Trophoblast cell (in vitro differentiated cells and primary cell): ENCODE measurements around the gene AQP12B.

ENCODE experiments used
- DNase-seq, 2 donors: peaks; one replicate each; pipeline ENCODE4 v3.0.0-alpha.2; 2016
- H2AFZ ChIP-seq: 2 replicates; pipeline ENCODE4 v1.6.1; 2013; ENCODE audit warnings: low read length, moderate library complexity, mild to moderate bottlenecking; ENCODE audit not compliant: insufficient read depth, poor library complexity
- H2AK5ac ChIP-seq: 2 replicates; pipeline ENCODE4 v1.6.1; 2013; ENCODE audit warnings: mild to moderate bottlenecking, low read length
- H2BK120ac ChIP-seq: 2 replicates; pipeline ENCODE4 v1.6.1; 2013; ENCODE audit warnings: low read length, mild to moderate bottlenecking, moderate library complexity; ENCODE audit not compliant: insufficient read depth, poor library complexity
- H2BK12ac ChIP-seq: 2 replicates; pipeline ENCODE4 v1.6.1; 2013; ENCODE audit warnings: mild to moderate bottlenecking, low read length, moderate library complexity
- H2BK5ac ChIP-seq: 2 replicates; pipeline ENCODE4 v1.6.1; 2013; ENCODE audit warnings: low read length, low read depth, moderate library complexity, mild to moderate bottlenecking; ENCODE audit not compliant: poor library complexity
- H3K14ac ChIP-seq: 2 replicates; pipeline ENCODE4 v1.6.1; 2013; ENCODE audit warnings: mild to moderate bottlenecking, low read length
- H3K18ac ChIP-seq: 2 replicates; pipeline ENCODE4 v1.6.1; 2013; ENCODE audit warnings: mild to moderate bottlenecking, low read length
- H3K23ac ChIP-seq: 2 replicates; pipeline ENCODE4 v1.6.1; 2013; ENCODE audit warnings: low read length
- H3K27ac ChIP-seq: 2 replicates; pipeline ENCODE4 v1.5.1; 2013; ENCODE audit warnings: low read depth, mild to moderate bottlenecking, inconsistent platforms, low read length, moderate library complexity
- H3K27me3 ChIP-seq: 2 replicates; pipeline ENCODE4 v1.6.1; 2013; ENCODE audit warnings: inconsistent platforms, mild to moderate bottlenecking, low read length, moderate library complexity; ENCODE audit not compliant: insufficient read depth
- H3K36me3 ChIP-seq, 2 experiments: 1 replicate in 1 of 2; 2 replicates in 1 of 2; pipeline ENCODE4 v1.6.1; 2013; ENCODE audit warnings: low read length in 2 of 2, mild to moderate bottlenecking in 2 of 2, moderate library complexity in 1 of 2; ENCODE audit not compliant: insufficient read depth in 2 of 2, control insufficient read depth in 1 of 2
- H3K4ac ChIP-seq: 2 replicates; pipeline ENCODE4 v1.6.1; 2013; ENCODE audit warnings: low read depth, mild to moderate bottlenecking, low read length, moderate library complexity
- H3K4me1 ChIP-seq, 2 experiments: 1 replicate in 1 of 2; 2 replicates in 1 of 2; pipeline ENCODE4 v1.6.1; 2013; ENCODE audit warnings: low read length in 2 of 2, mild to moderate bottlenecking in 2 of 2, moderate library complexity in 1 of 2; ENCODE audit not compliant: insufficient read depth in 2 of 2, control insufficient read depth in 1 of 2
- H3K4me2 ChIP-seq: 2 replicates; pipeline ENCODE4 v1.6.1; 2013; ENCODE audit warnings: inconsistent platforms, mild to moderate bottlenecking, low read length, moderate library complexity
- H3K4me3 ChIP-seq: 2 replicates; pipeline ENCODE4 v1.5.1; 2013; ENCODE audit warnings: mild to moderate bottlenecking, low read depth, low read length, inconsistent platforms
- H3K79me1 ChIP-seq: one replicate; pipeline ENCODE4 v1.6.1; 2013; ENCODE audit warnings: low read length
- H3K79me2 ChIP-seq: 2 replicates; pipeline ENCODE4 v1.6.1; 2013; ENCODE audit warnings: low read length, mild to moderate bottlenecking; ENCODE audit not compliant: control insufficient read depth, insufficient read depth, poor library complexity
- H3K9ac ChIP-seq: 2 replicates; pipeline ENCODE4 v1.6.1; 2013; ENCODE audit warnings: mild to moderate bottlenecking, low read length
- H3K9me3 ChIP-seq: 2 replicates; pipeline ENCODE4 v1.6.1; 2013; ENCODE audit warnings: low read depth, mild to moderate bottlenecking, control low read depth, inconsistent platforms, low read length; ENCODE audit not compliant: insufficient read depth
- H4K12ac ChIP-seq: 2 replicates; pipeline ENCODE4 v1.6.1; 2013; ENCODE audit warnings: low read depth, mild to moderate bottlenecking, low read length, moderate library complexity
- H4K8ac ChIP-seq: 2 replicates; pipeline ENCODE4 v1.6.1; 2013; ENCODE audit warnings: low read depth, mild to moderate bottlenecking, low read length, moderate library complexity
- H4K91ac ChIP-seq: one replicate; pipeline ENCODE4 v1.6.1; 2013; ENCODE audit warnings: low read depth, mild to moderate bottlenecking, low read length, moderate library complexity
- WGBS: extraction: QIAGEN DNeasy Blood & Tissue Kit; methylation state at CpG from one replicate; pipeline ENCODE4 v1.1.7; 2013; ENCODE audit warnings: missing lambda C conversion rate; ENCODE audit not compliant: insufficient read length, insufficient coverage; ENCODE audit errors: extremely low coverage; 5-methylcytosine and 5-hydroxymethylcytosine counted together

Gene AQP12B

DNA sequence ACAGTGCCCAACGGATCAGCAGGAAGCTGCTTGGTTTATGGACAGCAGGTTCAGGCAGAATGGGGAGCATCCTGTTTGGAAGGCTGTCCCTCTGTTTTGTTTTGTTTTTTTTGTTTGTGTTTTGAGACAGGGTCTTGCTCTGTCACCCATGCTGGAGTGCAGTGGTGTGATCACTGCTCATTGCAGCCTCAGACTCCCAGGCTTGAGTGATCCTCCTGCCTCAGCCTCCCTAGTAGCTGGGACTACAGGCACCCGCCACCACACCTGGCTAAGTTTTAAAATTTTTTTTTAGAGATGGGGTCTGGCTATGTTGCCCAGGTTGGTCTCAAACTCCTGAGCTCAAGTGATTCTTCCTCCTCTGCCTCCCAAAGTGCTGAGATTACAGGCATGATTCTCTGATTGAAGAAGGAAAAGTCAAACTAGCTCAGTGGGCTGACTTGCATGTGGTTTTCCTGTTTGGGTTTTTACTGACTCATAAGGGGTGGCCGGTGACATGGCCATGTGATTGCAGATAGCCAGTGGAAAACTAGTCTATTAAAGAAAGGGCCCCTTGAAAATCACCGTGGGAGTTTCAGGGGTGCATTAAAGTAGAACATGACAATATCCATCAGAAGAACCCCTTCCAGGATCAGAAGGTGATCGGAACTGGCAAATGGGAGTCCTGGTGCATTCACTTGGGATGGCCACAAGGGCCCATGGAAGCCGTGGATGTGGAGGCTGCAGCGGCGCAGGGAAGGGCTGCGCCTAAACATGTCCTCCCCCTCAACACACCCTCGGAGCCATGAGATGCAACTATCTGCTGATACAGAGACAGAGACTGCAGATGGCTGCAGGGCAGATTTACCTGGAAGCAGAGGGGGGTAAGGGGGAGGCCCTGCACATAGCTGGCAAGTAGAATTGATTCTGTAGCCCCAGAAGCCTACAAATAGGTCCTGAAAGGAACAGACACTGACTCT is 26.5 kb downstream of the AQP12B start:
- no peak overlapping the region for H2AFZ ChIP-seq
- H3K4me2 ChIP-seq, result no peak overlapping the region
- H3K9ac ChIP-seq, result no peak overlapping the region
- H3K23ac ChIP-seq, result no peak overlapping the region
- peak overlapping the region; percentile 30 for H3K4me3 ChIP-seq
- H4K91ac ChIP-seq, result no peak overlapping the region
- H3K4ac ChIP-seq, result no peak overlapping the region
- H4K12ac ChIP-seq, result no peak overlapping the region
- DNase-seq, result no peak
- no peak overlapping the region for H3K18ac ChIP-seq
- no peak overlapping the region for H2AK5ac ChIP-seq
- no peaks in the 10 kb centered on the region for H3K4me1 ChIP-seq
- no CpG with 5 or more reads among the region's 10 CpGs for WGBS
- H3K36me3 ChIP-seq, result no peaks in the 10 kb centered on the region
- H2BK12ac ChIP-seq, result no peak overlapping the region
- no peaks in the 10 kb centered on the region for H3K79me1 ChIP-seq
- peaks cover 2% of the 10 kb centered on the region for H3K9me3 ChIP-seq
- no peak overlapping the region for H3K14ac ChIP-seq
- no peak overlapping the region for H2BK5ac ChIP-seq
- no peaks in the 10 kb centered on the region for H3K27me3 ChIP-seq
- no peaks in the 10 kb centered on the region for H3K79me2 ChIP-seq
- H3K27ac ChIP-seq, result no peak overlapping the region
- no peak overlapping the region for H4K8ac ChIP-seq
- no peak overlapping the region for H2BK120ac ChIP-seq

- Histone ChIP-seq H4K91ac (no peak overlapping the region), H3K27ac (no peak overlapping the region), H4K12ac (no peak overlapping the region), H2AFZ (no peak overlapping the region), H2BK12ac (no peak overlapping the region), H3K4me1 (no peaks in the 10 kb centered on the region), H3K27me3 (no peaks in the 10 kb centered on the region), H3K9me3 (peaks cover 6% of the 10 kb centered on the region), H3K23ac (no peak overlapping the region), H3K9ac (no peak overlapping the region), H4K8ac (no peak overlapping the region), H3K4me2 (no peak overlapping the region), H3K14ac (no peak overlapping the region), H3K79me1 (no peaks in the 10 kb centered on the region), H3K36me3 (no peaks in the 10 kb centered on the region), H3K18ac (no peak overlapping the region), H3K4me3 (no peak overlapping the region), H3K4ac (no peak overlapping the region), H3K79me2 (no peaks in the 10 kb centered on the region), H2AK5ac (no peak overlapping the region), H2BK120ac (no peak overlapping the region), H2BK5ac (no peak overlapping the region)
- no peak for DNase-seq
- no CpG with 5 or more reads among the region's 3 CpGs for WGBS
These were observed 31.5 kb downstream of the AQP12B start for GRCh38 chr2:240651185-240651584.

GRCh38 chr2:240650254-240650965 is 32.3 kb downstream of the AQP12B start:
- Histone ChIP-seq H3K4me1 (no peaks in the 10 kb centered on the region), H3K9ac (no peak overlapping the region), H3K9me3 (peaks cover 6% of the 10 kb centered on the region), H4K8ac (no peak overlapping the region), H3K4me2 (no peak overlapping the region), H2BK5ac (no peak overlapping the region), H4K91ac (no peak overlapping the region), H3K23ac (no peak overlapping the region), H3K14ac (no peak overlapping the region), H3K27ac (no peak overlapping the region), H3K79me2 (no peaks in the 10 kb centered on the region), H3K18ac (no peak overlapping the region), H3K36me3 (no peaks in the 10 kb centered on the region), H3K27me3 (no peaks in the 10 kb centered on the region), H3K4me3 (no peak overlapping the region), H3K4ac (no peak overlapping the region), H2BK120ac (no peak overlapping the region), H2BK12ac (no peak overlapping the region), H4K12ac (no peak overlapping the region), H2AK5ac (no peak overlapping the region), H2AFZ (no peak overlapping the region), H3K79me1 (no peaks in the 10 kb centered on the region)
- no CpG with 5 or more reads among the region's 13 CpGs for WGBS
- DNase-seq, result no peak

- H4K91ac ChIP-seq, result no peak overlapping the region
- no peak overlapping the region for H3K9ac ChIP-seq
- H2AK5ac ChIP-seq, result no peak overlapping the region
- no peak overlapping the region for H4K8ac ChIP-seq
- no peak overlapping the region for H2BK5ac ChIP-seq
- H3K14ac ChIP-seq, result no peak overlapping the region
- no peaks in the 10 kb centered on the region for H3K36me3 ChIP-seq
- H2BK12ac ChIP-seq, result no peak overlapping the region
- no peak overlapping the region for H3K18ac ChIP-seq
- DNase-seq, result no peak
- H3K4me1 ChIP-seq, result no peaks in the 10 kb centered on the region
- no peaks in the 10 kb centered on the region for H3K79me2 ChIP-seq
- H3K4me2 ChIP-seq, result no peak overlapping the region
- H2AFZ ChIP-seq, result no peak overlapping the region
- H3K27ac ChIP-seq, result no peak overlapping the region
- no CpG with 5 or more reads among the region's 7 CpGs for WGBS
- no peak overlapping the region for H2BK120ac ChIP-seq
- H3K4me3 ChIP-seq, result no peak overlapping the region
- H3K79me1 ChIP-seq, result no peaks in the 10 kb centered on the region
- H3K9me3 ChIP-seq, result peaks cover 6% of the 10 kb centered on the region
- no peak overlapping the region for H4K12ac ChIP-seq
- no peak overlapping the region for H3K4ac ChIP-seq
- no peaks in the 10 kb centered on the region for H3K27me3 ChIP-seq
- H3K23ac ChIP-seq, result no peak overlapping the region
These were observed 33.4 kb downstream of the AQP12B start for GRCh38 chr2:240649331-240649730.
